ENCODE measurements around the gene DAPL1.

DAPL1 gene

GRCh38 chr2:158762336-158762735, 32.8 kb upstream of the DAPL1 start:
- in situ Hi-C loops (cut with MboI; ENCODE audit: low sequenced_read_pairs), result no loop called here
- no peak for DNase-seq (ENCODE audit: low spot score in 2 of 2)
- Histone ChIP-seq H3K9me3 (no peaks in the 10 kb centered on the region), H3K4me1 (no peaks in the 10 kb centered on the region), H3K4me3 (no peak overlapping the region), H3K27me3 (ENCODE audit: low read depth) (no peaks in the 10 kb centered on the region), H3K36me3 (replicated peaks) (no peaks in the 10 kb centered on the region)

DNA sequence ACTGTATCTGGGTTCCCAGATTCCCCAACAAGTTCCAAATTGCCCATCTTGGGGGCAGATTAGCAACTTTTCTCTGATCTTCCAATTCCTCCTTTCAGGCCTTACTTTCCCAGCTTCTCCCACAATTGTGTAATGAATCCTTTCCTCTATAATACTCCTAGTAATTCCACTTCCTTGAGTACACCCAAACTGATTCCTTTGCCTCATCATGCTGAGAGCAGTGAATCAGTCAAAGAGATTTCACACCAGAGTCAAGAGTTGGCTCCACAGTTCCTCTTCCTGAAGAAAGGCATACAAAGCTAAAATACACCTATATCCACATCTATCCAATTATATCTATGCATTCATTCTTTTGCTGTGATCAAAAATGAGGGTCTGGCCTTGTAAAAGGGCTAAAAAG, 28.6 kb upstream of the DAPL1 start:
- in situ Hi-C loops (cut with MboI; ENCODE audit: low sequenced_read_pairs), result no loop called here
- H3K36me3 ChIP-seq (replicated peaks), result no peaks in the 10 kb centered on the region
- no peaks in the 10 kb centered on the region for H3K27me3 ChIP-seq (ENCODE audit: low read depth)
- H3K4me1 ChIP-seq, result no peaks in the 10 kb centered on the region
- peaks cover 3% of the 10 kb centered on the region; the same call in 1 of the 2 replicates for H3K9me3 ChIP-seq
- DNase-seq (ENCODE audit: low spot score in 2 of 2), result no peak
- H3K4me3 ChIP-seq, result no peak overlapping the region

DNA sequence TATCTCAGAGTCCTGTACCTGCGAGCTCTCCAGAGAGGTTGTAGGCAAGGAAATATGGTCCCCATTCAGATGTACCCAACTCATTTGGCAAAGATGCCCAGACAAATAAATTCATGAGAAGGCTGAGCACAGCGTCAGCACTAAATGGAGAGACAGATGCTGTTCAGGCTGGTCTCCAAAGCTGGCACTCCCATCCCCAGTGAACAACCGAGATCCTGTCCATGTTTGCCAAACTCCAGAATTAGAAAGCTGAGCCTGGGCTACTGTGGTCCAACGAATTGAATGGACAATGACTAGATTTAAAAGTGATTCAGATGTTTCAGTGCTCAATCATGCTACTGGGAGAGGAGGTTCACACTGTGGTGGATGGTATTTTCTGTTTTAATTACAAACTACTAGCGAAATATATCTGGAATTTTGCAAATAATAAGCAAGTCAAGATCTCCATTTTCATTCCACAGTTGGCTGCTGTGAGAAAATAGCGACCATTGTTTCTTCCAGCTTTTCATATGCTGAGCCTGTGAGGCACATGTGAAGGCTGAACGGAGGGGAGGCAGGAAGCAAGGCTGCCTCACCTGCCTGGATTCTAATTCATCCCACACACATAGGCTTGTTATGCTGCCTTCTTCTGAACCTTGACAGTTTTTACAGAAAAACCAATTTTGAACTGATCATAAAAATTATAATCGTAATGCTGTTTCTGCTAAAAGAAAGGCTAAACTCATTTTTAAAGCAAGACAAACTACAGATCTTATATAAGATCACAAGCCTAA, 22.6 kb upstream of the DAPL1 start:
- Histone ChIP-seq H3K4me1 (no peaks in the 10 kb centered on the region), H3K4me3 (no peak overlapping the region), H3K9me3 (peaks cover 3% of the 10 kb centered on the region; the same call in 1 of the 2 replicates), H3K27me3 (ENCODE audit: low read depth) (no peaks in the 10 kb centered on the region), H3K36me3 (replicated peaks) (no peaks in the 10 kb centered on the region)
- DNase-seq (ENCODE audit: low spot score in 2 of 2), result no peak
- in situ Hi-C loops (cut with MboI; ENCODE audit: low sequenced_read_pairs), result no loop called here

DNA sequence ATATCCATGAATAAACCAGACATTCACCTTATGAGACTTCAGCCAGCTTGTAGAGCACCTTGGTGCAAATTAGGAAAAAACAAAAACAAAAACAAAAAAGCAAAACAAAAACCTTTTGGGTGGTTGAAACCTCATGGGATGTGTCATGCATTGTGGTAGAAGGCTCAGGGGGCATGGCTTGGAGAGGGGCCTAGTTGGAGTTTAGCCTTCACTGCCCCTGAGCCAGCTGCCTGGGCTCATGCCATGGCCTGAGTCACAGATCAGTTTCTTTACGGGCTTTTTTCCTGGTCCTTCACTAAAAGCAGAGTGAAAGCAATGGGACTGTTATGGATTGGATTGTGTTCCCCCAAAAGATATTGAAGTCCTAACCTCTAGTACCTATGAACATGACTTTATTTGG, 22.0 kb upstream of the DAPL1 start:
- no peak for DNase-seq (ENCODE audit: low spot score in 2 of 2)
- Histone ChIP-seq H3K9me3 (no peaks in the 10 kb centered on the region), H3K4me1 (no peaks in the 10 kb centered on the region), H3K27me3 (ENCODE audit: low read depth) (no peaks in the 10 kb centered on the region), H3K36me3 (replicated peaks) (no peaks in the 10 kb centered on the region), H3K4me3 (no peak overlapping the region)
- in situ Hi-C loops (cut with MboI; ENCODE audit: low sequenced_read_pairs), result no loop called here

GRCh38 chr2:158774681-158775080, 20.4 kb upstream of the DAPL1 start:
- Histone ChIP-seq H3K4me1 (no peaks in the 10 kb centered on the region), H3K27me3 (ENCODE audit: low read depth) (no peaks in the 10 kb centered on the region), H3K4me3 (no peak overlapping the region), H3K36me3 (replicated peaks) (no peaks in the 10 kb centered on the region), H3K9me3 (no peaks in the 10 kb centered on the region)
- in situ Hi-C loops (cut with MboI; ENCODE audit: low sequenced_read_pairs), result no loop called here
- DNase-seq (ENCODE audit: low spot score in 2 of 2), result no peak

- DNase-seq (ENCODE audit: low spot score in 2 of 2), result no peak
Measured at GRCh38 chr2:158775273-158776027, 19.7 kb upstream of the DAPL1 start.

GRCh38 chr2:158776231-158776630, 18.9 kb upstream of the DAPL1 start:
- in situ Hi-C loops (cut with MboI; ENCODE audit: low sequenced_read_pairs), result no loop called here
- no peaks in the 10 kb centered on the region for H3K4me1 ChIP-seq
- H3K36me3 ChIP-seq (replicated peaks), result no peaks in the 10 kb centered on the region
- no peak for DNase-seq (ENCODE audit: low spot score in 2 of 2)
- no peaks in the 10 kb centered on the region for H3K9me3 ChIP-seq
- no peak overlapping the region for H3K4me3 ChIP-seq
- no peaks in the 10 kb centered on the region for H3K27me3 ChIP-seq (ENCODE audit: low read depth)

More at GRCh38 chr2:158775273-158776027, 19.7 kb upstream of the DAPL1 start:
- Histone ChIP-seq H3K27me3 (ENCODE audit: low read depth) (no peaks in the 10 kb centered on the region), H3K9me3 (no peaks in the 10 kb centered on the region), H3K4me1 (no peaks in the 10 kb centered on the region), H3K36me3 (replicated peaks) (no peaks in the 10 kb centered on the region), H3K4me3 (no peak overlapping the region)
- in situ Hi-C loops (cut with MboI; ENCODE audit: low sequenced_read_pairs), result no loop called here

GRCh38 chr2:158777077-158777476, 18.0 kb upstream of the DAPL1 start:
- H3K9me3 ChIP-seq, result no peaks in the 10 kb centered on the region
- H3K4me1 ChIP-seq, result no peaks in the 10 kb centered on the region
- no peaks in the 10 kb centered on the region for H3K36me3 ChIP-seq (replicated peaks)
- H3K4me3 ChIP-seq, result no peak overlapping the region
- in situ Hi-C loops (cut with MboI; ENCODE audit: low sequenced_read_pairs), result no loop called here
- no peaks in the 10 kb centered on the region for H3K27me3 ChIP-seq (ENCODE audit: low read depth)
- DNase-seq (ENCODE audit: low spot score in 2 of 2), result no peak

DNA sequence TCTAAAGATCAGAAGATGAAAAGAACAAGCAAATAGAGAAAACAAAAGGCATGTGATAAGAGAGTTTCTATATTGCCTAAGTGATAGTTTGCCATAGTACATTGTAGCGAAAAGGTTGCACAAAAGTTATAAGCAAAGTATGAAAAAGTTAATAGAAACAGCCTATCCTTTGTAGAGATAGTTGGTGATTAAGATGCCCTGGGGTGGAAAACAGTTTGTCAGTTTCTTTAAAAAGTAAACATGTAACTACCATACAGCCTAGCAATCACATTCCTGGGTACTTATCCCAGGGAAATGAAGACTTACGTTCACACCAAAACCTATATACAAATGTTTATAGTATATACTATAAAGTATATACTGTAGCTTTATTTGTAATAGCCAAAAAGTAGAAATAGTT, 16.9 kb upstream of the DAPL1 start:
- Histone ChIP-seq H3K4me3 (no peak overlapping the region), H3K9me3 (no peaks in the 10 kb centered on the region), H3K27me3 (ENCODE audit: low read depth) (no peaks in the 10 kb centered on the region), H3K36me3 (replicated peaks) (no peaks in the 10 kb centered on the region), H3K4me1 (no peaks in the 10 kb centered on the region)
- no peak for DNase-seq (ENCODE audit: low spot score in 2 of 2)
- in situ Hi-C loops (cut with MboI; ENCODE audit: low sequenced_read_pairs), result no loop called here

DNA sequence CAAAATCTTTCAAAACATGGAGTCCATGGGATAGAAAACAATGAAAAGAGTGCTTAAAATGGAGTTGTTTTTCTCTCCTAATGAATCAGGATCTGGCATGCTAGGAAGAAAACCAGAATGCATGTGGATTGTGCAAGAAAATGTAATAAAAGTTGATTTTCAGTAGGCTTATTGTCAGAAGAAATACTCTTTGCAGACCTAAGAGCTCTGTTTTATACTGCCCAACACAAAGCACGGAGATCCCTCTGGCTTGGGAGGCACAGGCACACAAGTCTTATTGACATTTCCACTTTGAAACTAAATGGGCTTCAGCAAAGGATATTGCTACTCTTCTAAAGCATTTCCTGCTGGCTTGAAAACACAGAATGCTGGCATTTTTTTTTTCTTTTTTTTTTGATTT, 15.5 kb upstream of the DAPL1 start:
- Histone ChIP-seq H3K9me3 (no peaks in the 10 kb centered on the region), H3K27me3 (ENCODE audit: low read depth) (no peaks in the 10 kb centered on the region), H3K36me3 (replicated peaks) (no peaks in the 10 kb centered on the region), H3K4me3 (no peak overlapping the region), H3K4me1 (no peaks in the 10 kb centered on the region)
- DNase-seq (ENCODE audit: low spot score in 2 of 2), result no peak
- in situ Hi-C loops (cut with MboI; ENCODE audit: low sequenced_read_pairs), result no loop called here

GRCh38 chr2:158781353-158781961, 13.7 kb upstream of the DAPL1 start:
- Histone ChIP-seq H3K4me1 (no peaks in the 10 kb centered on the region), H3K9me3 (no peaks in the 10 kb centered on the region), H3K36me3 (replicated peaks) (no peaks in the 10 kb centered on the region), H3K4me3 (no peak overlapping the region), H3K27me3 (ENCODE audit: low read depth) (no peaks in the 10 kb centered on the region)
- DNase-seq (ENCODE audit: low spot score in 2 of 2), result no peak
- in situ Hi-C loops (cut with MboI; ENCODE audit: low sequenced_read_pairs), result no loop called here

- DNase-seq (ENCODE audit: low spot score in 2 of 2), result no peak
- Histone ChIP-seq H3K9me3 (no peaks in the 10 kb centered on the region), H3K27me3 (ENCODE audit: low read depth) (no peaks in the 10 kb centered on the region), H3K4me3 (no peak overlapping the region), H3K4me1 (no peaks in the 10 kb centered on the region), H3K36me3 (replicated peaks) (no peaks in the 10 kb centered on the region)
- in situ Hi-C loops (cut with MboI; ENCODE audit: low sequenced_read_pairs), result no loop called here
Measured at GRCh38 chr2:158782136-158782535, 13.0 kb upstream of the DAPL1 start.

DNA sequence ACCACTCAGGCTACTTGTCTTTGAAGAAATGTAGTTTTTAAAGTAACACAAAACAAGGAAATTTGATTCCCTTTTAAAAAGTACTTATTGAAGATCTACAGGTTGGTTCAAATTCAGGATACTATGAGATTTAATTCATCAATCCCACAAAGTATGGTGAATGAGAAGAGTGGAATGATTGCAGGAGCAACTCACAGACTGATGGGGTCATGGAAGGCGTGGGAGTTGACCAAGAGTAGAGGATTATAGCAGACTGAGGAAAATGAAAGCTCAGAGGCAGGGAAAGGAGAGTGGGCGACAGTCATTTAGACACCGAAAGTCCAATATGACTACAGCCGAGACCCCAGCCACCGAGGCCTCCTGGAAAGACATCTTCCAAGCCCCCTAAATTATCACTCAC, 12.5 kb upstream of the DAPL1 start:
- Histone ChIP-seq H3K36me3 (replicated peaks) (no peaks in the 10 kb centered on the region), H3K4me3 (no peak overlapping the region), H3K4me1 (no peaks in the 10 kb centered on the region), H3K27me3 (ENCODE audit: low read depth) (no peaks in the 10 kb centered on the region), H3K9me3 (no peaks in the 10 kb centered on the region)
- no peak for DNase-seq (ENCODE audit: low spot score in 2 of 2)
- in situ Hi-C loops (cut with MboI; ENCODE audit: low sequenced_read_pairs), result no loop called here

GRCh38 chr2:158783923-158784322, 11.2 kb upstream of the DAPL1 start:
- Histone ChIP-seq H3K27me3 (ENCODE audit: low read depth) (no peaks in the 10 kb centered on the region), H3K4me3 (no peak overlapping the region), H3K9me3 (no peaks in the 10 kb centered on the region), H3K36me3 (replicated peaks) (no peaks in the 10 kb centered on the region), H3K4me1 (no peaks in the 10 kb centered on the region)
- DNase-seq (ENCODE audit: low spot score in 2 of 2), result no peak
- in situ Hi-C loops (cut with MboI; ENCODE audit: low sequenced_read_pairs), result no loop called here

Data from HAP-1 (cell line).